ENCODE results near the gene FOXJ3.
A peak's percentile ranks its signal among the peaks of the same experiment; 100 is the strongest.

Gene FOXJ3

GRCh38 chr1:42364089-42364488, 29.1 kb upstream of the FOXJ3 start:
- Histone ChIP-seq H3K36me3 (ENCODE audit: control insufficient read depth, insufficient read depth, low read length) (no peaks in the 10 kb centered on the region), H3K4me1 (ENCODE audit: control insufficient read depth, insufficient read depth, low read length) (no peaks in the 10 kb centered on the region), H3K4me3 (ENCODE audit: low read depth, low read length) (no peak overlapping the region), H3K27ac (ENCODE audit: low read depth, low read length) (no peak overlapping the region), H3K9ac (ENCODE audit: low read depth, low read length) (no peak overlapping the region), H3K27me3 (ENCODE audit: control insufficient read depth, insufficient read depth, low read length) (no peaks in the 10 kb centered on the region), H3K9me3 (ENCODE audit: control insufficient read depth, insufficient read depth, low read length) (no peaks in the 10 kb centered on the region)

GRCh38 chr1:42359466-42359865, 24.4 kb upstream of the FOXJ3 start:
- Histone ChIP-seq H3K4me1 (ENCODE audit: control insufficient read depth, insufficient read depth, low read length) (no peaks in the 10 kb centered on the region), H3K36me3 (ENCODE audit: control insufficient read depth, insufficient read depth, low read length) (no peaks in the 10 kb centered on the region), H3K4me3 (ENCODE audit: low read depth, low read length) (no peak overlapping the region), H3K9ac (ENCODE audit: low read depth, low read length) (no peak overlapping the region), H3K9me3 (ENCODE audit: control insufficient read depth, insufficient read depth, low read length) (no peaks in the 10 kb centered on the region), H3K27ac (ENCODE audit: low read depth, low read length) (no peak overlapping the region), H3K27me3 (ENCODE audit: control insufficient read depth, insufficient read depth, low read length) (no peaks in the 10 kb centered on the region)

- Histone ChIP-seq H3K4me3 (ENCODE audit: low read depth, low read length) (no peak overlapping the region), H3K4me1 (ENCODE audit: control insufficient read depth, insufficient read depth, low read length) (no peaks in the 10 kb centered on the region), H3K27ac (ENCODE audit: low read depth, low read length) (no peak overlapping the region), H3K9ac (ENCODE audit: low read depth, low read length) (no peak overlapping the region), H3K27me3 (ENCODE audit: control insufficient read depth, insufficient read depth, low read length) (no peaks in the 10 kb centered on the region), H3K36me3 (ENCODE audit: control insufficient read depth, insufficient read depth, low read length) (no peaks in the 10 kb centered on the region), H3K9me3 (ENCODE audit: control insufficient read depth, insufficient read depth, low read length) (no peaks in the 10 kb centered on the region)
These were observed 23.8 kb upstream of the FOXJ3 start for GRCh38 chr1:42358791-42359190.

- Histone ChIP-seq H3K36me3 (ENCODE audit: control insufficient read depth, insufficient read depth, low read length) (no peaks in the 10 kb centered on the region), H3K9ac (ENCODE audit: low read depth, low read length) (no peak overlapping the region), H3K9me3 (ENCODE audit: control insufficient read depth, insufficient read depth, low read length) (no peaks in the 10 kb centered on the region), H3K4me1 (ENCODE audit: control insufficient read depth, insufficient read depth, low read length) (no peaks in the 10 kb centered on the region), H3K27me3 (ENCODE audit: control insufficient read depth, insufficient read depth, low read length) (no peaks in the 10 kb centered on the region), H3K27ac (ENCODE audit: low read depth, low read length) (no peak overlapping the region), H3K4me3 (ENCODE audit: low read depth, low read length) (no peak overlapping the region)
These were observed 15.1 kb upstream of the FOXJ3 start for GRCh38 chr1:42350086-42350485.

GRCh38 chr1:42348498-42348897, 13.5 kb upstream of the FOXJ3 start:
- H3K9ac ChIP-seq (ENCODE audit: low read depth, low read length): no peak overlapping the region
- H3K4me1 ChIP-seq (ENCODE audit: control insufficient read depth, insufficient read depth, low read length): no peaks in the 10 kb centered on the region
- H3K9me3 ChIP-seq (ENCODE audit: control insufficient read depth, insufficient read depth, low read length): no peaks in the 10 kb centered on the region
- no peaks in the 10 kb centered on the region for H3K36me3 ChIP-seq (ENCODE audit: control insufficient read depth, insufficient read depth, low read length)
- H3K4me3 ChIP-seq (ENCODE audit: low read depth, low read length): no peak overlapping the region
- H3K27me3 ChIP-seq (ENCODE audit: control insufficient read depth, insufficient read depth, low read length): no peaks in the 10 kb centered on the region
- no peak overlapping the region for H3K27ac ChIP-seq (ENCODE audit: low read depth, low read length)

- Histone ChIP-seq H3K27ac (ENCODE audit: low read depth, low read length) (no peak overlapping the region), H3K4me3 (ENCODE audit: low read depth, low read length) (no peak overlapping the region), H3K9me3 (ENCODE audit: control insufficient read depth, insufficient read depth, low read length) (no peaks in the 10 kb centered on the region), H3K36me3 (ENCODE audit: control insufficient read depth, insufficient read depth, low read length) (no peaks in the 10 kb centered on the region), H3K9ac (ENCODE audit: low read depth, low read length) (no peak overlapping the region), H3K4me1 (ENCODE audit: control insufficient read depth, insufficient read depth, low read length) (peaks cover 25% of the 10 kb centered on the region), H3K27me3 (ENCODE audit: control insufficient read depth, insufficient read depth, low read length) (no peaks in the 10 kb centered on the region)
These were observed 8.0 kb upstream of the FOXJ3 start for GRCh38 chr1:42343049-42343448.

- H3K36me3 ChIP-seq (ENCODE audit: control insufficient read depth, insufficient read depth, low read length): no peaks in the 10 kb centered on the region
- 0 out of 2 replicates have a peak overlapping the region, but pooled peaks have one; percentile 20 for H3K4me3 ChIP-seq (ENCODE audit: low read depth, low read length)
- no peak overlapping the region for H3K9ac ChIP-seq (ENCODE audit: low read depth, low read length)
- H3K4me1 ChIP-seq (ENCODE audit: control insufficient read depth, insufficient read depth, low read length): peaks cover 29% of the 10 kb centered on the region
- H3K27ac ChIP-seq (ENCODE audit: low read depth, low read length): peak overlapping the region; percentile 84
- no peaks in the 10 kb centered on the region for H3K27me3 ChIP-seq (ENCODE audit: control insufficient read depth, insufficient read depth, low read length)
- H3K9me3 ChIP-seq (ENCODE audit: control insufficient read depth, insufficient read depth, low read length): no peaks in the 10 kb centered on the region
These were observed 5.9 kb upstream of the FOXJ3 start for GRCh38 chr1:42340901-42341300.

GRCh38 chr1:42340093-42340492, 5.1 kb upstream of the FOXJ3 start:
- Histone ChIP-seq H3K4me3 (ENCODE audit: low read depth, low read length) (peak overlapping the region; percentile 20), H3K4me1 (ENCODE audit: control insufficient read depth, insufficient read depth, low read length) (peaks cover 31% of the 10 kb centered on the region), H3K27ac (ENCODE audit: low read depth, low read length) (peak overlapping the region; percentile 84), H3K9ac (ENCODE audit: low read depth, low read length) (no peak overlapping the region), H3K36me3 (ENCODE audit: control insufficient read depth, insufficient read depth, low read length) (no peaks in the 10 kb centered on the region), H3K27me3 (ENCODE audit: control insufficient read depth, insufficient read depth, low read length) (no peaks in the 10 kb centered on the region), H3K9me3 (ENCODE audit: control insufficient read depth, insufficient read depth, low read length) (no peaks in the 10 kb centered on the region)

GRCh38 chr1:42336978-42337377, 1.9 kb upstream of the FOXJ3 start:
- Histone ChIP-seq H3K36me3 (ENCODE audit: control insufficient read depth, insufficient read depth, low read length) (no peaks in the 10 kb centered on the region), H3K27ac (ENCODE audit: low read depth, low read length) (peak overlapping the region; percentile 26), H3K4me3 (ENCODE audit: low read depth, low read length) (no peak overlapping the region), H3K4me1 (ENCODE audit: control insufficient read depth, insufficient read depth, low read length) (peaks cover 40% of the 10 kb centered on the region), H3K9me3 (ENCODE audit: control insufficient read depth, insufficient read depth, low read length) (no peaks in the 10 kb centered on the region), H3K27me3 (ENCODE audit: control insufficient read depth, insufficient read depth, low read length) (no peaks in the 10 kb centered on the region), H3K9ac (ENCODE audit: low read depth, low read length) (no peak overlapping the region)

GRCh38 chr1:42335809-42336518, 929 bp upstream of the FOXJ3 start:
- H3K27ac ChIP-seq (ENCODE audit: low read depth, low read length): peak overlapping the region; percentile 96

GRCh38 chr1:42334240-42335049, 590 bp downstream of the FOXJ3 start:
- Histone ChIP-seq H3K27me3 (ENCODE audit: control insufficient read depth, insufficient read depth, low read length) (no peaks in the 10 kb centered on the region), H3K4me1 (ENCODE audit: control insufficient read depth, insufficient read depth, low read length) (peaks cover 26% of the 10 kb centered on the region), H3K9ac (ENCODE audit: low read depth, low read length) (peak overlapping the region; percentile 88), H3K27ac (ENCODE audit: low read depth, low read length) (peak overlapping the region; percentile 96), H3K36me3 (ENCODE audit: control insufficient read depth, insufficient read depth, low read length) (no peaks in the 10 kb centered on the region), H3K9me3 (ENCODE audit: control insufficient read depth, insufficient read depth, low read length) (no peaks in the 10 kb centered on the region), H3K4me3 (ENCODE audit: low read depth, low read length) (peak overlapping the region; percentile 87)

More at GRCh38 chr1:42335809-42336518, 929 bp upstream of the FOXJ3 start:
- peak overlapping the region; percentile 87 for H3K4me3 ChIP-seq (ENCODE audit: low read depth, low read length)
- H3K9ac ChIP-seq (ENCODE audit: low read depth, low read length): peak overlapping the region; percentile 78
- no peaks in the 10 kb centered on the region for H3K27me3 ChIP-seq (ENCODE audit: control insufficient read depth, insufficient read depth, low read length)
- peaks cover 37% of the 10 kb centered on the region for H3K4me1 ChIP-seq (ENCODE audit: control insufficient read depth, insufficient read depth, low read length)
- no peaks in the 10 kb centered on the region for H3K9me3 ChIP-seq (ENCODE audit: control insufficient read depth, insufficient read depth, low read length)
- H3K36me3 ChIP-seq (ENCODE audit: control insufficient read depth, insufficient read depth, low read length): no peaks in the 10 kb centered on the region

All from HUES48 (cell line).